IMR-90 (cell line): ENCODE results near the gene TEDC1. TPM values are rescaled to one million over a fixed set of nuclear protein-coding genes. Genes with fewer than 3 reads are reported as not detected.

Experiments
- ATAC-seq: fragments of 200-7000 bp; cut with Tn5 transposase; 2 replicates; pipeline ENCODE4 v1.9.1; 2020; ENCODE audit warnings: low read depth, mild to moderate bottlenecking, moderate library complexity
- BruUV-seq: library from RNA; stranded (reverse); fragments of 400-500 nt; replicated peaks from 2 replicates; lab custom pipeline; 2021; lab: Mats Ljungman, UMichigan
- CTCF ChIA-PET: fragments of 300-600 bp; formaldehyde crosslinking; extraction: SDS; loops from one replicate; lab custom pipeline; 2021; ENCODE audit warnings: antibody characterized with exemption; lab: Yijun Ruan, JAX
- POLR2A ChIA-PET: fragments of 300-600 bp; sonication (Branson Sonifier 250); formaldehyde crosslinking; loops from one replicate; lab custom pipeline; 2022; ENCODE audit warnings: antibody characterized with exemption; ENCODE audit not compliant: unreplicated experiment; lab: Charles Lee
- DNase-seq: peaks from one replicate; pipeline ENCODE4 v3.0.0; 2013
- H2AFZ ChIP-seq: replicated peaks from 2 replicates; pipeline ENCODE3; 2013; ENCODE audit warnings: low read length, mild to moderate bottlenecking; ENCODE audit not compliant: poor library complexity
- H2AK5ac ChIP-seq: 2 replicates; pipeline ENCODE4 v1.6.1; 2013; ENCODE audit warnings: low read depth, low read length, inconsistent platforms
- H2AK9ac ChIP-seq: replicated peaks from 2 replicates; pipeline ENCODE3; 2013; ENCODE audit warnings: mild to moderate bottlenecking, low read depth, low read length, moderate library complexity; ENCODE audit not compliant: poor library complexity
- H2BK120ac ChIP-seq: 2 replicates; pipeline ENCODE4 v1.6.1; 2013; ENCODE audit warnings: low read depth, low read length, inconsistent platforms
- H2BK15ac ChIP-seq: 3 replicates; pipeline ENCODE4 v1.6.1; 2013; ENCODE audit warnings: low read depth, low read length, inconsistent platforms
- H2BK20ac ChIP-seq: 2 replicates; pipeline ENCODE4 v1.6.1; 2013; ENCODE audit warnings: low read depth, mild to moderate bottlenecking, inconsistent platforms, low read length, moderate library complexity
- H2BK5ac ChIP-seq: 2 replicates; pipeline ENCODE4 v1.6.1; 2013; ENCODE audit warnings: mild to moderate bottlenecking, low read depth, low read length, inconsistent platforms; ENCODE audit not compliant: poor library complexity, severe bottlenecking
- H3K14ac ChIP-seq: replicated peaks from 2 replicates; pipeline ENCODE4 v1.6.1; 2013; ENCODE audit warnings: low read depth, low read length, inconsistent platforms
- H3K18ac ChIP-seq: 2 replicates; pipeline ENCODE4 v1.6.1; 2013; ENCODE audit warnings: low read depth, low read length, control low read depth
- H3K23ac ChIP-seq: 2 replicates; pipeline ENCODE4 v1.6.1; 2013; ENCODE audit warnings: low read depth, low read length, inconsistent platforms
- H3K27ac ChIP-seq: 2 replicates; pipeline ENCODE4 v1.5.1; 2013; ENCODE audit warnings: mild to moderate bottlenecking, control low read depth, low read length; ENCODE audit not compliant: insufficient read depth
- H3K27me3 ChIP-seq: 2 replicates; pipeline ENCODE4 v1.6.1; 2013; ENCODE audit warnings: low read length; ENCODE audit not compliant: control insufficient read depth, insufficient read depth
- H3K36me3 ChIP-seq: 2 replicates; pipeline ENCODE4 v1.6.1; 2013; ENCODE audit warnings: low read length, mixed read lengths; ENCODE audit not compliant: control insufficient read depth, insufficient read depth
- H3K4ac ChIP-seq: 2 replicates; pipeline ENCODE4 v1.6.1; 2013; ENCODE audit warnings: low read depth, low read length, inconsistent platforms
- H3K4me1 ChIP-seq: 2 replicates; pipeline ENCODE4 v1.6.1; 2013; ENCODE audit warnings: low read length, mixed read lengths; ENCODE audit not compliant: control insufficient read depth, insufficient read depth
- H3K4me2 ChIP-seq: 2 replicates; pipeline ENCODE4 v1.6.1; 2013; ENCODE audit warnings: low read depth, mild to moderate bottlenecking, control low read depth, low read length, moderate library complexity
- H3K4me3 ChIP-seq: 2 replicates; pipeline ENCODE4 v1.5.1; 2013; ENCODE audit warnings: low read depth, mild to moderate bottlenecking, control low read depth, low read length, moderate library complexity; ENCODE audit not compliant: insufficient read depth
- H3K56ac ChIP-seq: 2 replicates; pipeline ENCODE4 v1.6.1; 2013; ENCODE audit warnings: low read length, inconsistent platforms; ENCODE audit not compliant: insufficient read depth; ENCODE audit errors: extremely low read depth
- H3K79me1 ChIP-seq, 2 experiments: 2 replicates each; pipeline ENCODE4 v1.6.1; 2013; ENCODE audit warnings: low read length in 2 of 2, inconsistent platforms in 1 of 2, low read depth in 1 of 2
- H3K9ac ChIP-seq: 2 replicates; pipeline ENCODE4 v1.6.1; 2013; ENCODE audit warnings: low read depth, low read length, control low read depth
- H3K9me1 ChIP-seq: 2 replicates; pipeline ENCODE4 v1.6.1; 2013; ENCODE audit warnings: low read length, inconsistent platforms; ENCODE audit not compliant: insufficient read depth
- H3K9me3 ChIP-seq: 2 replicates; pipeline ENCODE4 v1.6.1; 2013; ENCODE audit warnings: low read length; ENCODE audit not compliant: control insufficient read depth, insufficient read depth
- H4K20me1 ChIP-seq: 2 replicates; pipeline ENCODE4 v1.6.1; 2013; ENCODE audit warnings: low read length, inconsistent platforms; ENCODE audit not compliant: insufficient read depth
- H4K5ac ChIP-seq: 2 replicates; pipeline ENCODE4 v1.6.1; 2013; ENCODE audit warnings: mild to moderate bottlenecking, low read depth, low read length, control low read depth
- H4K8ac ChIP-seq, 2 experiments: 2 replicates each; pipeline ENCODE4 v1.6.1; 2013; ENCODE audit warnings: low read depth in 2 of 2, low read length in 2 of 2, control low read depth in 1 of 2, inconsistent platforms in 1 of 2
- H4K91ac ChIP-seq: 2 replicates; pipeline ENCODE4 v1.6.1; 2013; ENCODE audit warnings: low read depth, low read length, inconsistent platforms; ENCODE audit not compliant: insufficient read depth
- BHLHE40 ChIP-seq: fragments of 150-350 bp; IDR thresholded peaks from 2 replicates; pipeline ENCODE4 v1.6.1; 2016; ENCODE audit warnings: mild to moderate bottlenecking, low read depth, low read length
- CEBPB ChIP-seq: IDR thresholded peaks from 2 replicates; pipeline ENCODE4 v1.6.1; 2012; ENCODE audit warnings: low read depth, low read length, improper control_type of control experiment
- CHD1 ChIP-seq: IDR thresholded peaks from 2 replicates; pipeline ENCODE4 v1.6.1; 2012; ENCODE audit warnings: low read depth, low read length, improper control_type of control experiment
- FOS ChIP-seq: fragments of 150-350 bp; IDR thresholded peaks from 2 replicates; pipeline ENCODE4 v1.6.1; 2016; ENCODE audit warnings: low read depth, low read length
- MAFK ChIP-seq: IDR thresholded peaks from 2 replicates; pipeline ENCODE4 v1.6.1; 2012; ENCODE audit warnings: low read depth, low read length, improper control_type of control experiment
- MXI1 ChIP-seq: IDR thresholded peaks from 2 replicates; pipeline ENCODE4 v1.6.1; 2012; ENCODE audit warnings: low read depth, mild to moderate bottlenecking, low read length, moderate library complexity, borderline replicate concordance
- RAD21 ChIP-seq: IDR thresholded peaks from 2 replicates; pipeline ENCODE4 v1.6.1; 2012; ENCODE audit warnings: low read length, improper control_type of control experiment
- RCOR1 ChIP-seq: IDR thresholded peaks from 2 replicates; pipeline ENCODE4 v1.6.1; 2012; ENCODE audit warnings: mild to moderate bottlenecking, low read length, improper control_type of control experiment; ENCODE audit not compliant: insufficient replicate concordance
- RFX5 ChIP-seq: IDR thresholded peaks from 2 replicates; pipeline ENCODE4 v1.8.0; 2012; ENCODE audit warnings: low read depth, mild to moderate bottlenecking, low read length, moderate library complexity
- USF2 ChIP-seq: fragments of 150-350 bp; IDR thresholded peaks from 2 replicates; pipeline ENCODE4 v1.6.1; 2017; ENCODE audit warnings: mild to moderate bottlenecking, antibody characterized with exemption, low read length, low read depth
- WGBS, 2 experiments: methylation state at CpG; one replicate each; pipeline versions ENCODE4 v1.1.5 to v1.1.7; 2013; ENCODE audit warnings: missing lambda C conversion rate in 2 of 2; ENCODE audit not compliant: insufficient read length in 1 of 2; ENCODE audit errors: extremely low coverage in 2 of 2; 5-methylcytosine and 5-hydroxymethylcytosine counted together
- dilution Hi-C: fragments of 300-500 bp; cut with HindIII; formaldehyde crosslinking; loops from one replicate; pipeline ENCODE4 v1.14.3; 2018; ENCODE audit warnings: low sequenced_read_pairs; ENCODE audit not compliant: unreplicated experiment
- in situ Hi-C: fragments of 300-500 bp; cut with MboI; formaldehyde crosslinking; loops from 3 replicates; pipeline ENCODE4 v1.14.3; 2019; ENCODE audit warnings: low sequenced_read_pairs, inconsistent platforms, mixed read lengths
- intact Hi-C: fragments of 100-400 bp; cut with micrococcal nuclease; formaldehyde crosslinking; loops from 2 replicates; pipeline ENCODE4 v1.10.0; 2022
- polyA plus RNA-seq, 3 experiments: library from polyadenylated mRNA; depleted of rRNA; stranded (reverse); fragments of >200 nt; gene quantifications; 2 replicates each; pipeline ENCODE4 v1.2.3, GENCODE V29; 2012; ENCODE audit warnings: low replicate concordance in 1 of 3
- total RNA-seq: library from RNA; depleted of rRNA; stranded (reverse); fragments of >200 nt; gene quantifications from 2 replicates; pipeline ENCODE4 v1.2.3, GENCODE V29; 2012
- TF ChIP-seq, protein P1 (sequence below): conservative IDR thresholded peaks from 2 replicates; pipeline ENCODE4 v1.5.1; 2012; ENCODE audit warnings: mild to moderate bottlenecking, low read depth, low read length, improper control_type of control experiment

TEDC1 gene
- total and polyA plus RNA-seq, 2 of the 4 experiments (the other 2 are of a cell fraction), result 5.7 to 6.4 TPM

- TF ChIP-seq RAD21, result no peak
Observed at GRCh38 chr14:105486163-105486973, 4.7 kb upstream of the TEDC1 start, which contains the start of gene CRIP1 (continued).

DNA sequence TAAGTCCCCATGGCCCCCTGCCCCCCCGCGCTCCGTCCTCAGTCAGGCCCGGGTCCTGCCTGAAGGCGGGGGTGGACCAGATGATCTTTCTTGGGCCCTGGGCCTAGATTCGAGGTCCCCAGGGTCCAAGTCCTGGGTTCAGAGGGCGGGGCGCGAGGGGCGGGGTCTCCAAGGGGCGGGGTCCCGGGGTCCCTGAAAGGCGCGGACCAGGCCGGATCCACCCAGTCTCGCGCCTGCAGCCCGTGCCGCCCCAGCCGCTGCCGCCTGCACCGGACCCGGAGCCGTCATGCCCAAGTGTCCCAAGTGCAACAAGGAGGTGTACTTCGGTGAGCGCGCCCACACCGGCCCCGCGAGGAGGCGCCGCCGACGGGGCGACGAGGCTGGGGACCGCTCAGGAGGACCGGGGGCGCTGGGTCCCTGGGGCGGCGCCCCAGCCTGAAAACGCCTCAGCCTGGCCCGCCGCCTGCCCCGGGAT is 4.0 kb upstream of the TEDC1 start:
- no TSS peak for BruUV-seq
- Histone ChIP-seq H3K4ac (no peak overlapping the region), H2AK9ac (no peak overlapping the region), H3K4me1 (peaks cover 6% of the 10 kb centered on the region), H3K4me3 (no peak overlapping the region), H3K9me1 (peaks cover 4% of the 10 kb centered on the region; the same call in 1 of the 2 replicates), H2BK5ac (no peak overlapping the region), H3K36me3 (no peaks in the 10 kb centered on the region), H3K9ac (no peak overlapping the region), H4K91ac (no peak overlapping the region), H3K79me1 (peaks cover 0 to 4% of the 10 kb centered on the region in 2 experiments; a peak in 1 of 4 replicates), H3K27me3 (peaks cover 25% of the 10 kb centered on the region; the same call in 1 of the 2 replicates), H2BK15ac (no peak overlapping the region), H2BK20ac (no peak overlapping the region), H3K27ac (no peak overlapping the region), H4K20me1 (peaks cover 4% of the 10 kb centered on the region; the same call in 1 of the 2 replicates), H2AK5ac (no peak overlapping the region), H4K8ac (no peak overlapping the region), H3K9me3 (no peaks in the 10 kb centered on the region), H2BK120ac (no peak overlapping the region), H3K56ac (no peak overlapping the region), H2AFZ (peak overlapping the region; percentile 58), H4K5ac (no peak overlapping the region), H3K14ac (no peak overlapping the region), H3K18ac (no peak overlapping the region), H3K23ac (no peak overlapping the region), H3K4me2 (no peak overlapping the region)
- ATAC-seq (no peak), DNase-seq (no peak)
- in situ Hi-C loops, result no loop called here
- CTCF ChIA-PET, result interaction anchor here (1.0 kb wide), 1 partner anchor 17 kb away, joined by 3 read pairs; no protein-coding TSS in a partner anchor
- POLR2A ChIA-PET, result no interaction called here
- 9% methylated on average over 39 of the region's 45 CpGs; no CpG with 5 or more reads in 1 of the 2 experiments for WGBS, 2 experiments
- dilution Hi-C loops, result no loop called here
- intact Hi-C loops, result no loop called here
- TF ChIP-seq BHLHE40 (no peak), MXI1 (no peak), USF2 (no peak), CHD1 (no peak), CEBPB (no peak), RCOR1 (no peak), RAD21 (no peak), MAFK (no peak), FOS (no peak), RFX5 (no peak)
- TF ChIP-seq, protein P1, sequence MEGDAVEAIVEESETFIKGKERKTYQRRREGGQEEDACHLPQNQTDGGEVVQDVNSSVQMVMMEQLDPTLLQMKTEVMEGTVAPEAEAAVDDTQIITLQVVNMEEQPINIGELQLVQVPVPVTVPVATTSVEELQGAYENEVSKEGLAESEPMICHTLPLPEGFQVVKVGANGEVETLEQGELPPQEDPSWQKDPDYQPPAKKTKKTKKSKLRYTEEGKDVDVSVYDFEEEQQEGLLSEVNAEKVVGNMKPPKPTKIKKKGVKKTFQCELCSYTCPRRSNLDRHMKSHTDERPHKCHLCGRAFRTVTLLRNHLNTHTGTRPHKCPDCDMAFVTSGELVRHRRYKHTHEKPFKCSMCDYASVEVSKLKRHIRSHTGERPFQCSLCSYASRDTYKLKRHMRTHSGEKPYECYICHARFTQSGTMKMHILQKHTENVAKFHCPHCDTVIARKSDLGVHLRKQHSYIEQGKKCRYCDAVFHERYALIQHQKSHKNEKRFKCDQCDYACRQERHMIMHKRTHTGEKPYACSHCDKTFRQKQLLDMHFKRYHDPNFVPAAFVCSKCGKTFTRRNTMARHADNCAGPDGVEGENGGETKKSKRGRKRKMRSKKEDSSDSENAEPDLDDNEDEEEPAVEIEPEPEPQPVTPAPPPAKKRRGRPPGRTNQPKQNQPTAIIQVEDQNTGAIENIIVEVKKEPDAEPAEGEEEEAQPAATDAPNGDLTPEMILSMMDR, result no peak
